Dendritic cell treated with granulocyte-macrophage colony-stimulating factor and Interleukin-4, amounts not matched to agents 40 ng/mL and 50 ng/mL, for 4 days (primary cell): ENCODE data around the gene DIRAS2.

Source experiments
- H3K27ac Mint-ChIP-seq: one replicate; pipeline ENCODE4 v1.8.0; 2022; ENCODE audit warnings: mild to moderate bottlenecking, mixed read lengths
- H3K27me3 Mint-ChIP-seq: one replicate; pipeline ENCODE4 v1.8.0; 2022; ENCODE audit warnings: mild to moderate bottlenecking, mixed read lengths
- H3K36me3 Mint-ChIP-seq: one replicate; pipeline ENCODE4 v1.8.0; 2022; ENCODE audit warnings: low read depth, mixed read lengths
- H3K4me1 Mint-ChIP-seq: one replicate; pipeline ENCODE4 v1.8.0; 2022; ENCODE audit warnings: low read depth, mixed read lengths
- H3K4me3 Mint-ChIP-seq: one replicate; pipeline ENCODE4 v1.8.0; 2022; ENCODE audit warnings: mild to moderate bottlenecking, moderate library complexity, mixed read lengths
- H3K9me3 Mint-ChIP-seq: one replicate; pipeline ENCODE4 v1.8.0; 2022; ENCODE audit warnings: mixed read lengths
- intact Hi-C: fragments of 100-400 bp; cut with micrococcal nuclease; formaldehyde crosslinking; loops from one replicate; pipeline ENCODE4 v1.15.0; 2022

DIRAS2 gene

GRCh38 chr9:90641086-90641485 lies 1.5 kb downstream of the DIRAS2 start:
- Mint-ChIP-seq H3K36me3 (no peaks in the 10 kb centered on the region), H3K27ac (no peak overlapping the region), H3K9me3 (no peaks in the 10 kb centered on the region), H3K4me1 (no peaks in the 10 kb centered on the region), H3K27me3 (peaks cover 55% of the 10 kb centered on the region), H3K4me3 (no peak overlapping the region)
- intact Hi-C loops = loop anchor here (10.0 kb wide), 1 partner anchor 496 kb away; no protein-coding TSS in a partner anchor

GRCh38 chr9:90640361-90640760 lies 2.3 kb downstream of the DIRAS2 start:
- Mint-ChIP-seq H3K36me3 (no peaks in the 10 kb centered on the region), H3K9me3 (no peaks in the 10 kb centered on the region), H3K27ac (no peak overlapping the region), H3K4me1 (no peaks in the 10 kb centered on the region), H3K27me3 (peaks cover 50% of the 10 kb centered on the region), H3K4me3 (no peak overlapping the region)
- intact Hi-C loops = loop anchor here (10.0 kb wide), 1 partner anchor 496 kb away; no protein-coding TSS in a partner anchor

GRCh38 chr9:90637626-90638025 lies 5.0 kb downstream of the DIRAS2 start:
- peaks cover 29% of the 10 kb centered on the region for H3K27me3 Mint-ChIP-seq
- intact Hi-C loops = no loop called here
- H3K9me3 Mint-ChIP-seq = no peaks in the 10 kb centered on the region
- no peaks in the 10 kb centered on the region for H3K4me1 Mint-ChIP-seq
- H3K27ac Mint-ChIP-seq = no peak overlapping the region
- H3K36me3 Mint-ChIP-seq = no peaks in the 10 kb centered on the region
- no peak overlapping the region for H3K4me3 Mint-ChIP-seq

- no peaks in the 10 kb centered on the region for H3K27me3 Mint-ChIP-seq
- no peaks in the 10 kb centered on the region for H3K36me3 Mint-ChIP-seq
- H3K9me3 Mint-ChIP-seq = no peaks in the 10 kb centered on the region
- H3K4me1 Mint-ChIP-seq = no peaks in the 10 kb centered on the region
- no peak overlapping the region for H3K27ac Mint-ChIP-seq
- intact Hi-C loops = no loop called here
- H3K4me3 Mint-ChIP-seq = no peak overlapping the region
Observed at GRCh38 chr9:90632647-90633207, 9.9 kb downstream of the DIRAS2 start.

GRCh38 chr9:90631964-90632363 lies 10.7 kb downstream of the DIRAS2 start:
- Mint-ChIP-seq H3K4me1 (no peaks in the 10 kb centered on the region), H3K27ac (no peak overlapping the region)
- intact Hi-C loops = no loop called here

GRCh38 chr9:90629991-90630390 lies 12.6 kb downstream of the DIRAS2 start:
- Mint-ChIP-seq H3K36me3 (no peaks in the 10 kb centered on the region), H3K27ac (no peak overlapping the region), H3K4me1 (no peaks in the 10 kb centered on the region), H3K4me3 (no peak overlapping the region), H3K9me3 (no peaks in the 10 kb centered on the region), H3K27me3 (no peaks in the 10 kb centered on the region)
- intact Hi-C loops = no loop called here

More at GRCh38 chr9:90631964-90632363, 10.7 kb downstream of the DIRAS2 start:
- H3K27me3 Mint-ChIP-seq = no peaks in the 10 kb centered on the region
- no peaks in the 10 kb centered on the region for H3K9me3 Mint-ChIP-seq
- H3K36me3 Mint-ChIP-seq = no peaks in the 10 kb centered on the region
- H3K4me3 Mint-ChIP-seq = no peak overlapping the region

GRCh38 chr9:90629354-90629753 lies 13.3 kb downstream of the DIRAS2 start:
- Mint-ChIP-seq H3K36me3 (no peaks in the 10 kb centered on the region), H3K4me3 (no peak overlapping the region), H3K9me3 (no peaks in the 10 kb centered on the region), H3K4me1 (no peaks in the 10 kb centered on the region), H3K27me3 (no peaks in the 10 kb centered on the region), H3K27ac (no peak overlapping the region)
- intact Hi-C loops = no loop called here

- H3K27ac Mint-ChIP-seq = no peak overlapping the region
- H3K27me3 Mint-ChIP-seq = peaks cover 7% of the 10 kb centered on the region
- H3K9me3 Mint-ChIP-seq = no peaks in the 10 kb centered on the region
- H3K4me3 Mint-ChIP-seq = no peak overlapping the region
- intact Hi-C loops = no loop called here
- H3K36me3 Mint-ChIP-seq = no peaks in the 10 kb centered on the region
- H3K4me1 Mint-ChIP-seq = no peaks in the 10 kb centered on the region
Observed at GRCh38 chr9:90616806-90617205, 25.8 kb downstream of the DIRAS2 start.

GRCh38 chr9:90613502-90613901 lies 29.1 kb downstream of the DIRAS2 start:
- Mint-ChIP-seq H3K27me3 (peaks cover 16% of the 10 kb centered on the region), H3K4me1 (no peaks in the 10 kb centered on the region), H3K9me3 (no peaks in the 10 kb centered on the region), H3K4me3 (no peak overlapping the region), H3K27ac (no peak overlapping the region), H3K36me3 (no peaks in the 10 kb centered on the region)
- intact Hi-C loops = no loop called here

- intact Hi-C loops = no loop called here
- H3K4me1 Mint-ChIP-seq = no peaks in the 10 kb centered on the region
- H3K4me3 Mint-ChIP-seq = no peak overlapping the region
- no peaks in the 10 kb centered on the region for H3K36me3 Mint-ChIP-seq
- no peak overlapping the region for H3K27ac Mint-ChIP-seq
- H3K9me3 Mint-ChIP-seq = no peaks in the 10 kb centered on the region
- H3K27me3 Mint-ChIP-seq = peaks cover 16% of the 10 kb centered on the region
Observed at GRCh38 chr9:90612957-90613356, 29.7 kb downstream of the DIRAS2 start.

- Mint-ChIP-seq H3K9me3 (no peaks in the 10 kb centered on the region), H3K36me3 (no peaks in the 10 kb centered on the region), H3K27ac (no peak overlapping the region), H3K4me3 (no peak overlapping the region), H3K4me1 (no peaks in the 10 kb centered on the region), H3K27me3 (peaks cover 15% of the 10 kb centered on the region)
- intact Hi-C loops = no loop called here
Observed at GRCh38 chr9:90611568-90611967, 31.1 kb downstream of the DIRAS2 start.

- Mint-ChIP-seq H3K4me3 (no peak overlapping the region), H3K4me1 (no peaks in the 10 kb centered on the region), H3K9me3 (no peaks in the 10 kb centered on the region), H3K27ac (no peak overlapping the region), H3K36me3 (no peaks in the 10 kb centered on the region), H3K27me3 (peaks cover 15% of the 10 kb centered on the region)
- intact Hi-C loops = no loop called here
Observed at GRCh38 chr9:90611121-90611520, 31.5 kb downstream of the DIRAS2 start.

- intact Hi-C loops = no loop called here
- no peak overlapping the region for H3K27ac Mint-ChIP-seq
- H3K9me3 Mint-ChIP-seq = no peaks in the 10 kb centered on the region
- no peaks in the 10 kb centered on the region for H3K4me1 Mint-ChIP-seq
- no peak overlapping the region for H3K4me3 Mint-ChIP-seq
- H3K36me3 Mint-ChIP-seq = no peaks in the 10 kb centered on the region
- H3K27me3 Mint-ChIP-seq = peaks cover 15% of the 10 kb centered on the region
Observed at GRCh38 chr9:90607701-90608516, 34.7 kb downstream of the DIRAS2 start.

- H3K4me1 Mint-ChIP-seq = no peaks in the 10 kb centered on the region
- no peaks in the 10 kb centered on the region for H3K9me3 Mint-ChIP-seq
- peaks cover 12% of the 10 kb centered on the region for H3K27me3 Mint-ChIP-seq
- no peaks in the 10 kb centered on the region for H3K36me3 Mint-ChIP-seq
- intact Hi-C loops = no loop called here
- no peak overlapping the region for H3K27ac Mint-ChIP-seq
- H3K4me3 Mint-ChIP-seq = no peak overlapping the region
Observed at GRCh38 chr9:90600029-90600428, 42.6 kb downstream of the DIRAS2 start.
